Endothelial cell (in vitro differentiated cells): ENCODE data around the gene RIPOR1. TPM values are rescaled to one million over a fixed set of nuclear protein-coding genes. Genes with fewer than 3 reads are reported as not detected.
"Not testable (repeated sequence)": the region's sequence is repeated elsewhere in the genome, so short reads cannot be mapped to it uniquely, and the experiment has no call there.

Experiments
- DNase-seq: peaks from one replicate; pipeline ENCODE4 v3.0.0; 2021; ENCODE audit warnings: low spot score
- H3K27ac Mint-ChIP-seq: one replicate; pipeline ENCODE4 v1.8.0; 2021; ENCODE audit warnings: mixed read lengths, inconsistent platforms; ENCODE audit not compliant: unreplicated experiment
- H3K27me3 Mint-ChIP-seq: one replicate; pipeline ENCODE4 v1.8.0; 2021; ENCODE audit warnings: mild to moderate bottlenecking, moderate library complexity, mixed read lengths, inconsistent platforms; ENCODE audit not compliant: unreplicated experiment
- H3K36me3 Mint-ChIP-seq: one replicate; pipeline ENCODE4 v1.8.0; 2021; ENCODE audit warnings: mild to moderate bottlenecking, low read depth, mixed read lengths, inconsistent platforms; ENCODE audit not compliant: unreplicated experiment
- H3K4me1 Mint-ChIP-seq: one replicate; pipeline ENCODE4 v1.8.0; 2021; ENCODE audit warnings: mild to moderate bottlenecking, mixed read lengths, inconsistent platforms; ENCODE audit not compliant: unreplicated experiment
- H3K4me3 Mint-ChIP-seq: one replicate; pipeline ENCODE4 v1.8.0; 2021; ENCODE audit warnings: mild to moderate bottlenecking, mixed read lengths, inconsistent platforms; ENCODE audit not compliant: unreplicated experiment
- H3K9me3 Mint-ChIP-seq: one replicate; pipeline ENCODE4 v1.8.0; 2021; ENCODE audit warnings: mixed read lengths, inconsistent platforms; ENCODE audit not compliant: unreplicated experiment
- total RNA-seq: library from RNA; stranded (reverse); fragmentation: NEBNext Ultra II Directional; extraction: Animal tissue kit (Norgen Biotek cat#: 25700); gene quantifications from one replicate; pipeline ENCODE4 v1.2.1, GENCODE V29; 2021; ENCODE audit not compliant: unreplicated experiment
- TF ChIP-seq, protein P1 (sequence below): fragments of 200-600 bp; sonication (generic); IDR thresholded peaks from one replicate; pipeline ENCODE4 v1.5.0; 2021; ENCODE audit warnings: antibody characterized with exemption; ENCODE audit not compliant: unreplicated experiment

RIPOR1 gene
- total RNA-seq, 1 donor from 2014 or later, result 184 TPM

DNA sequence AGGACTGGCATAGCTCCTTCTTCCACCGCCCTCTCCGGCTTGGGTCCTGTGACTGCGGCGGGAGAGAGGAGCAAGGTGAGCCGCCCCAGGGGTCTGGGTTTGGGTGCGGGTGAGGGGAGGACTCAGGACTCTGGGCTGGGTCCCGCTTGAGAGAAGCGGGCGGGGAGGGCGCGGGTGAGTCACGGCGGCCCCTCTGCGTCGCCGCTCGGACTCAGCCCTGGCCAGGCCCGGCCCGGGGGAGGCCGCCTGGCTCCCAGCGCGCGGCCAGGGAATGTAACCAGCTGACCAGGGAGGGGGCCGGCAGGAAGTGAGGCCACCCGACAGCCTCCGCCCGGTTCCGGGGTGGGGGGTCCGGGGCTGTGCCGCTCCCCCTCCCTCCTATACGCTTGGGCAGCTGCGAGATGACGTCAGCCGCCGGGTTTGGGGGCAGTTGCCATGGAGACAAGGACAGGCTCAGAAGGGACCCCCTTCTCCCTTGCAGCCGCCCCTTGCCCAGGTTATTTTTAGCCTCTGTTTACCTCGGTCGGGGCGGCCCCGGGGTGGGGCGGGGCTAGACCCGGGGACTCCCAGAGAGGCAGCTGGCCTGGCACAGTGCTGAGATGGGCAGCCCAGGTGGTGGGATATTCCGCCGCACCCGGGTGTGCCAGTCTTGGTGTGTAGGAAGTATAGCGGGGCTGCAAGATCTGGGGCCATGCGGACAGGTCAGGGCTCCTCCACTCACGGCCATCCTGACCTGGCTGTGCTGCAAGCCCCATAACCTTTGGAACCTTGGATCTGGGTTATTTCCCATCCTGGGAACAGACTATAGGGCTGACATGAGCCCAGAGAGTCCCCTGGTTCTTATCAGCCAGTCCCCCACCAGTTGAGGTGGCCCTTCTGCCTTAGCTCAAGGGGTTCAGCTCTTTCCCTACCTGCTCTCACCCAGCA, 1.6 kb downstream of the RIPOR1 start:
- peaks cover 34% of the 10 kb centered on the region for H3K27me3 Mint-ChIP-seq
- DNase-seq, result no peak
- TF ChIP-seq, protein P1, sequence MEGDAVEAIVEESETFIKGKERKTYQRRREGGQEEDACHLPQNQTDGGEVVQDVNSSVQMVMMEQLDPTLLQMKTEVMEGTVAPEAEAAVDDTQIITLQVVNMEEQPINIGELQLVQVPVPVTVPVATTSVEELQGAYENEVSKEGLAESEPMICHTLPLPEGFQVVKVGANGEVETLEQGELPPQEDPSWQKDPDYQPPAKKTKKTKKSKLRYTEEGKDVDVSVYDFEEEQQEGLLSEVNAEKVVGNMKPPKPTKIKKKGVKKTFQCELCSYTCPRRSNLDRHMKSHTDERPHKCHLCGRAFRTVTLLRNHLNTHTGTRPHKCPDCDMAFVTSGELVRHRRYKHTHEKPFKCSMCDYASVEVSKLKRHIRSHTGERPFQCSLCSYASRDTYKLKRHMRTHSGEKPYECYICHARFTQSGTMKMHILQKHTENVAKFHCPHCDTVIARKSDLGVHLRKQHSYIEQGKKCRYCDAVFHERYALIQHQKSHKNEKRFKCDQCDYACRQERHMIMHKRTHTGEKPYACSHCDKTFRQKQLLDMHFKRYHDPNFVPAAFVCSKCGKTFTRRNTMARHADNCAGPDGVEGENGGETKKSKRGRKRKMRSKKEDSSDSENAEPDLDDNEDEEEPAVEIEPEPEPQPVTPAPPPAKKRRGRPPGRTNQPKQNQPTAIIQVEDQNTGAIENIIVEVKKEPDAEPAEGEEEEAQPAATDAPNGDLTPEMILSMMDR, result no peak
- peak overlapping the region; percentile 77 for H3K27ac Mint-ChIP-seq
- H3K36me3 Mint-ChIP-seq, result no peaks in the 10 kb centered on the region
- H3K4me1 Mint-ChIP-seq, result peaks cover 28% of the 10 kb centered on the region
- H3K4me3 Mint-ChIP-seq, result peak overlapping the region; percentile 90
- no peaks in the 10 kb centered on the region for H3K9me3 Mint-ChIP-seq

DNA sequence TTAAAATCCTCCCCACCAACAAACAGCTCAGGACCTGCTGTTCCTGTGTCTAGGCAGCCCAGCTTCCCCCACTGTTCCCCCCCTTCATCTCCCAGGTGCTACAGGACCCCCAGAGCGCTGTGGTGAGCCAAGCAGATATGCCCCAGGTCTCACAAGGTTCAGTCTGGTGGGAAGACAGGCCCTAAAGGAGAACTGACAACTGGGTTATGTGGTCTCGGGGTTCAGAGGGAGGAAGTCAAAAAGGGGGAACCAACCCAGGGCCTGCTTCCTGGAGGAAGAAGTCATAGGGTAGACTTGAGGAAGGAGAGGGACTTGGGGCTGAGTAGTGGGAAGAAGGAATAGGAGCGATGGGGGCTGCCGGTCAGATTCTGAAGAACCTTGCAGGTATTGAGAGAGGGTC, 2.6 kb downstream of the RIPOR1 start:
- no peaks in the 10 kb centered on the region for H3K9me3 Mint-ChIP-seq
- TF ChIP-seq, protein P1, result no peak
- H3K4me3 Mint-ChIP-seq, result peak overlapping the region; percentile 76
- H3K36me3 Mint-ChIP-seq, result no peaks in the 10 kb centered on the region
- H3K27me3 Mint-ChIP-seq, result peaks cover 38% of the 10 kb centered on the region
- no peak for DNase-seq
- peak overlapping the region; percentile 67 for H3K27ac Mint-ChIP-seq
- H3K4me1 Mint-ChIP-seq, result peaks cover 38% of the 10 kb centered on the region

DNA sequence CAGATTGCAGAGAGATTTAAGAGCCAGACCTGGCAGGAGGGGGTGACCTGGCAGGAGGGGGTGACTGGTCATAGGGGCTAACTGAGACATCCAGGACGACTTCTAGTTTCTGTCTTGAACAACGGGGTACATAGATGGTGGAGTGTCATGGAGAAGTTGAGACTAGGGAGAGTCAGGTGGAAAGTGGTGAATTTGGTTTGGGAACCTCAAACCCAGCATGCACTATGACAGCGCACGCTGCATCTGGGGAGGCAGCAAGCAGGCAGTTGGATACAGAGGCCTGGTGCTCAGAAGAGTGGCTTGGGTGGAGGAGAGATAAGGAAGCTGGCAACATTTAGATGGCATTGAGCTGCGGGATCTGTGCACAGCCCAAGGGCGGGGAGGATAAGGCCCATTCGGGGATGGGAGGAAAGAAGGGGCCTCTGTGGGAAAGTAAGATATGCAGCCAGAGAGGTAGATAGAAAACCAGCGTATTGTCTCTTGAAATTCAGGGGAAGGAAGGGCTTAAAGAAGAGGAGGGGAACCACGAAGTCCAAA, 4.5 kb downstream of the RIPOR1 start:
- DNase-seq, result no peak
- Mint-ChIP-seq H3K36me3 (peaks cover 3% of the 10 kb centered on the region), H3K4me3 (no peak overlapping the region), H3K27ac (no peak overlapping the region), H3K9me3 (no peaks in the 10 kb centered on the region), H3K27me3 (peaks cover 31% of the 10 kb centered on the region), H3K4me1 (peaks cover 47% of the 10 kb centered on the region)
- TF ChIP-seq, protein P1, result no peak

DNA sequence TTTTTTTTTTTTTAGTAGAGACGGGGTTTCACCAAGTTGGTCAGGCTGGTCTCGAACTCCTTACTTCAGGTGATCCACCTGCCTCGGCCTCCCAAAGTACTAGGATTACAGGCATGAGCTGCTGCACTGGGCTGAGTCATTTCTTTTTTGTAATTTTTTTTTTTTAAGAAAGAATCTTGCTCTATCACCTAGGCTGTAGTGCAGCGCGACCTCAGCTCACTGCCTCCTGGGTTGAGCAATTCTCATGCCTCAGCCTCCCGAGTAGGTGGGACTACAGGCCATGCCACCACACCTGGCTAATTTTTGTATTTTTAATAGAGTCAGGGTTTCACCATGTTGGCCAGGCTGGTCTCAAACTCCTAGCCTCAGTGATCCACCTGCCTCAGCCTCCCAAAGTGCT, 5.4 kb downstream of the RIPOR1 start:
- peaks cover 50% of the 10 kb centered on the region for H3K4me1 Mint-ChIP-seq
- H3K27ac Mint-ChIP-seq, H3K9me3 Mint-ChIP-seq, H3K4me3 Mint-ChIP-seq, DNase-seq, H3K36me3 Mint-ChIP-seq: not testable (repeated sequence)
- H3K27me3 Mint-ChIP-seq, result peaks cover 33% of the 10 kb centered on the region

DNA sequence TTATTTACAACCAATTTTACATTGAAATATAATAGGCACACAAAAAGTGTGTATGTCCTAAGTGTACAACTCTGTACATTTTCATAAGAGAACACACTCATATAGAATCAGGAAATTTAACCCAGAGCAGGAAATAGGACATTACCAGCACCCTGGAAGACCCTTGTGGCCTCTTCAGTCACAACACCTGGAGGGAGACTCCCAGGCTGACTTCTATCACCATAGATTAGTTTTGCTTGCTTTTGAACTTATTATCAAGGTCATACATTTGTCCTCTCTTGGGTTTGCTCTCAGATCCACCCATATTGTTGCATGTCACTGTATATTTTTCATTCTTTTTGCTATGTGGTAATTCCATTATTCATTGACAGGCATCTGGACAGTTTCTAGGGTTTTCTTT, 5.8 kb downstream of the RIPOR1 start:
- Mint-ChIP-seq H3K36me3 (peaks cover 10% of the 10 kb centered on the region), H3K4me3 (no peak overlapping the region), H3K27ac (no peak overlapping the region), H3K4me1 (peaks cover 55% of the 10 kb centered on the region), H3K9me3 (no peaks in the 10 kb centered on the region), H3K27me3 (peaks cover 36% of the 10 kb centered on the region)
- DNase-seq, result no peak
- TF ChIP-seq, protein P1, result no peak
